GM18868 (cell line): ENCODE data around the gene VAV2.
"Not testable (repeated sequence)": the region's sequence is repeated elsewhere in the genome, so short reads cannot be mapped to it uniquely, and the experiment has no call there.

ENCODE experiments used
- ATAC-seq: cut with Tn5 transposase; IDR thresholded peaks from one replicate; pipeline ENCODE4 v1.9.1; 2021; ENCODE audit warnings: mild to moderate bottlenecking, moderate library complexity; ENCODE audit not compliant: unreplicated experiment

The VAV2 gene

DNA sequence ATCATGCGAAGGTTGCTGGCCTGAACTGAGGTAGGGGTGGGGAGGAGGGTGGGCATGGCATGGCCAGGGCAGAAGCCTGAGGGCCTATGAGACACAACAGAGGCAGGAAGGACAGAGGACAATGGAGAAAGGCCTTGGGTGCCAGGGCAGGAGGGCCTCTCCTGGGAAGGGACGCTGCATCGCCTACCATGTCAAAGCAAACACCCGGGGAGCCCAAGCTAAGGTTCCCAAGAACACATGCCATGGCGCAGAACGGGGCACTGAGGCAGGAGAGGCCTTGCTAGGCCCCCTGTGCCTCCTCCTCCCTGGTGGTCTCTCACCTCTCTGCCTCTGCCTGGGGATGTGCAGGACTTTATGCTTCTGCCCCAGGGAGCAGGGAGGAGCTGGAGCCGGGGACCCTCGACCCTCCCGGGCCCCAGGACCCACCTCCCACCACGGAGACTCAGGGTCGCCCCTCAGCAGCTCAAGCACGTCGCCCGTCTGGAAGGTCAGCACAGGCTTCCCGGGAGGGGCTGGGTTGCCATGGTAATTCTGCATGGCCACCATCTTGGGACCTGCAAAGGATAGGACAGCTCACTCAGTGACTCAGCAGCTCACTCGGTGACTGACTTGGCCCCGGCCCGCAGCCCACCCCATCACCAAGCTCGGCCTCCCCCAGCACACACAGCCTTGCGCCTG is 213.6 kb downstream of the VAV2 start:
- ATAC-seq, result no peak

DNA sequence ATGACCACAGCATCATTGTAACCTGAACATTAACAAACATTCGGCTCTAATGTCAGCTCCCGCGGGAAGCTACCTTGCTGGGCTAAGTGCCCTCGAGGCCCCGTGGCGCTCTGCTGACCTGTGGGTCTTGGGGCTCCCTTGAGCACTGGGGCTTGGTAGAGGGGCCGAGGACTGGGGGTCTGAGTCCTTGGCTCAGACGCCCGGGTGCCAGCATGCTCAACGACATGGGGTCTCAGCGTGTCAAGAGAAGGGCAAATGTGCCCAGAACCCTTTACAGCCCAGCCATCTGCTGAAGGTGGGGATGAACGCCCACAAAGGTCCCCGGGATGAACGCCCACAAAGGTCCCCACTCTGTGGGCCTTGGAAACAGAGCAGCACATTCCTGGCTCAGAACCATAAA is 214.3 kb downstream of the VAV2 start:
- no peak for ATAC-seq

DNA sequence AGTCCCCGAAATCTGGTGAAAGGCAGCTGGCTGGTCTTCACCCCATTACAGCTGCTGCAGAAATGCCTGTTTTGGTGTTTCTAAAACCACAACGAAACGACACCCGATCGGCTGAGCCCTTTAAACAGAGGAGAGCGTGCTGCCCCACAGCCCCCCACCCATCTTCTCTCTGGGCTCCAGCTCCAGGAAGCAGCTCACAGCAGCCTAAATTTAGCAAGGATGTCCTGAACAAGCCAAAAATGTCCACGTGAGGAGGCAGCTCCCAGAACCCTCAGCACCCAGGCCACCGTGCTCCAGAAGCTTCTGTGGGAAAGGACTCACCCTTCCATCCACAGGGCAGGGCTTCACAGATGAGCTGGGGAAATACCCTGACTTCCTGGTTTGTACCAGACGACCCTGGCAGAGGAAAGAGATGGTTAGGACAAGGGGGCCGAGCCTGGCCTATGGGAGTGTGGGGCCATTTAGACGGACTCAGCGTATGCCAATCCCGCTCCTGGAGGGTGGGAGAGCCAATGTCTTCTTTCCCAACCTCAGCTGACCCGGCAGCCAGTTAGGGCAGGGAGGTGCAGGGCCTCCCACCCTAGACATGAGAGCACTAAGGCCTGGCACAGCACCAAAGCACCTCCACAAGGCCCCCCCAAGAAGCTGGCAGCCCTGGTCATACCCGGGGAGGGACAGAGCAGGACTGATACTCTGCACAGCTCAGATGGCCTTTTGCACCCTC is 214.9 kb downstream of the VAV2 start:
- no peak for ATAC-seq

DNA sequence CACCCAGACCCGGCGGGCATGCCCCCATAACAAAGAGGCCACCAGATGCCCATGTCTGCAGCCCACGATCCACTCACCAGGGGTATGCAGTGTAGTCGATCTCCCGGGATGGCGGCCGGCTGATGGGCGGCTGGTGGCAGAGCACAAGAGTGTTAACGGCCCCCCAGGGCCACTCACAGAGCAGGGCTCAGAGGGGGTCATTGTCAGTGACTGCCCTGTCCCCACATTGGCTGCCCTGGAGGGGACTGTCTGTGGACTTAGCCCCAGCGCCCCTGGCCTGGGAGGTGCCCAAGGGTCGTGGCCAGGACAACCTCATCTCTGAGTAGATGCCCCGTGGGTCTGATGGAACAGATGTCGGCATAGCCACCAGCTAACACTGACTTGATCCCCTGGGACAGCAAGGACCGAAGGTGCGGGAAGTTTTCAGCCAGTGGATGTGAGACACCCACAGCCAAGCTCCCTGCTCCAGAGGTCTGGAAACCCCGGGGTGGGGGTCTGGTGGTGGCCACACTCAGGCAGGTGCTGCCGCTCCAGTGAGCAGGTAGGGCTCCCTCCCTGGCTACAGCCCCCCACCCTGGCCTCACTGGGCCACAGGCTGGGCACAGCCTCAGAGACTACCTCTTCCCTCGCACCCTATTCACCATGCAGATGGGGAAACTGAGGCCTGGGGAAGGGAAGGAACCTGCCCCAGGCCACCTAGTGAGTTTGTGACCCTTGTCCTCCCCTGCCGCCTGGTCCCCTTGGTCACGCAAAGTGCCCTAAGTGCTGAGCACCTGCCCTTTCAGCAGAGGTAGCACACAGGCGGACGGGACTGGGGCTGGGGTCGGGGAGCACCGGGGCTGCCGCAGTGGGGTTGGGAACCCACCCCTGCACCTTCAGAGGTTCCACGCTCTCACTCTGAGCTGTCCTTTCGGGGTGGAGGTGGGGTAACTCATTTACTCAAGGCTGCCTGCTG is 215.9 kb downstream of the VAV2 start:
- no peak for ATAC-seq

DNA sequence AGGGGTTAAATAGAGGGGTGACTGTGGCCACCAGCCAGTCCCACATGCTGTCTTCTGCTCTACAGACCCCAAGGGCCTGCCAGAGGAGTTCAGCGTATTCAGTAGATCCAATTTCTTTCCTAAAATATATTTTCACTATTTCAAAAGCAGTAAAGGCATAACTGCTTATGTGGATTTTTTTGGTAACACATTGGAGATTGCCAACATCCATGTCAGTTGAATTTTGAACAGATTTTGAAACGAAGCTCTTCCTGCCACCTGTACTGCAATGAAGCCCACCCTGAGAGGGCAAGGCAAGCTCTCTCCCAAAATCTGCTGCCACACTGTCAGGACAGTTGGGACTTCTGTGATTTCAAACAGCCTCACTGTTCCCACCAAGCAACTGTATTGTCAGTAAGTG is 216.8 kb downstream of the VAV2 start:
- no peak for ATAC-seq

DNA sequence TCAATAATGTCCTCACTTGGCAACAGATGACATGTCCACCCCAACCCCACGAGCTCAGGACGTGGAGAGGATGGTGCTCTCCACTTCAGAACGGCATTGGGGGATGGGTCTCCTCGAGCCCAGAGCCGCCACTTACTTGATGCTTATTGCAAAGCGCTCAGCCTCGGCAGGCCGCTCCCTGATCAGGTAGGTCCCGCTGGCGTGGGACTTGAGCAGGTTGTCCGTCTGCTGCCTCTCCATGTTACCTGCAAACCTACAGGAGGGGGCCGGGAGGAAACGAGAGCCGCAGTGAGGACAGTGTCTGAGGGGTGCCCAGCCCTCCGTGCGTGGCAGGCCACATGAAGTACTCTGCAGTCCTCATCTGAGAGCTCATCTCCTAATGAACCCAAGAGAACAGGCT is 217.3 kb downstream of the VAV2 start:
- no peak for ATAC-seq

DNA sequence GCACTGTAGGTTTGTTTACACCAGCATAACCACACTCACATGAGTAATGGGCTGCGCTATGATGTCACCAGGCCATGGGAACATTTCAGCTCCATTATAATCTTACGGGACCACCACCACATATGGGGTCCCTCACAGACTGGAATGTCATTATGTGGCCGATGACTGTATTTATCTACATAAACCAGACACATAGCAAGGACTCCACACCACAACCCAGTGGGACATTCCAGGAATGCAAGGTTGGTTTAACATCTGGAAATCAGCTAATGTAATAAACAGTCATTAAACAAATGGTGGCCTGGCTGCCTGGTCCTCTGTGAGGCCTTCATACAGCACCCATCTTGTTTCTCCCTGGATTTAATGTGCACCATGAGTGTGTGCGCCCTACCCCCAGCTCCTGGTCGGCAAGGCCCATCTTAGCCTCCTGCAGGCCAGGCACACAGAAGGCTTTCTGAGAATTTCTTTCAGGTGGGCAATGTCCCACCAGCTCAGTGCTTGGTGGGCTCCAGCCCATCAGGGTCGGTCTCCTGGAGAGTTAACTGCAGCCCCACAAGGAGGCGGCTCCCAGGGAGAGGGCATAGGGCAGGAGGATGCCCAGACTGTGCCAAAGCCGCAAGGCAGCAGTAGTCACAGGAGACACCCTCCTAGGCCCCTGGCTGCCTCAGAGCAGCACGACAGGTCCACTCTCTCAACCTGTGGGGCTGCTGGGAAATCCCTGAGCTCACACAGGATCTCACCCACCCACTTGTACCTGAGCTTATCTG is 218.1 kb downstream of the VAV2 start:
- ATAC-seq, result no peak

DNA sequence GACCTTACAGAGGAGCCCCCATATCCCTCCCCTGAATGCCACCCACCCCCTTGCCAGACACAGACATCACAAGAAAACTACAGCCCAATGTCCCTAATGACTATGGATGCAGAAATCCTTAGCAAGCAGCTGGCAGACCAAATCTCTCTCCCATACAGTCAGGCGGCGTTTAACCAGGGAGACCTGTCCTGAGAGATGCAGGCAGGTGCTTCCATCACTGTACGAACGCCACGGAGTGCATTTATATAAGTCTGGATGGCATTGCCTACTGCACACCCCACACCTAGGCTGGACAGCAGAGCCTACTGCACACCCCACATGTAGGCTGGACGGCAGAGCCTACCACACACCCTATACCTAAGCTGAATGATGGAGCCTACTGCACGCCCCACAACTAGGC is 219.5 kb downstream of the VAV2 start:
- ATAC-seq, result no peak

DNA sequence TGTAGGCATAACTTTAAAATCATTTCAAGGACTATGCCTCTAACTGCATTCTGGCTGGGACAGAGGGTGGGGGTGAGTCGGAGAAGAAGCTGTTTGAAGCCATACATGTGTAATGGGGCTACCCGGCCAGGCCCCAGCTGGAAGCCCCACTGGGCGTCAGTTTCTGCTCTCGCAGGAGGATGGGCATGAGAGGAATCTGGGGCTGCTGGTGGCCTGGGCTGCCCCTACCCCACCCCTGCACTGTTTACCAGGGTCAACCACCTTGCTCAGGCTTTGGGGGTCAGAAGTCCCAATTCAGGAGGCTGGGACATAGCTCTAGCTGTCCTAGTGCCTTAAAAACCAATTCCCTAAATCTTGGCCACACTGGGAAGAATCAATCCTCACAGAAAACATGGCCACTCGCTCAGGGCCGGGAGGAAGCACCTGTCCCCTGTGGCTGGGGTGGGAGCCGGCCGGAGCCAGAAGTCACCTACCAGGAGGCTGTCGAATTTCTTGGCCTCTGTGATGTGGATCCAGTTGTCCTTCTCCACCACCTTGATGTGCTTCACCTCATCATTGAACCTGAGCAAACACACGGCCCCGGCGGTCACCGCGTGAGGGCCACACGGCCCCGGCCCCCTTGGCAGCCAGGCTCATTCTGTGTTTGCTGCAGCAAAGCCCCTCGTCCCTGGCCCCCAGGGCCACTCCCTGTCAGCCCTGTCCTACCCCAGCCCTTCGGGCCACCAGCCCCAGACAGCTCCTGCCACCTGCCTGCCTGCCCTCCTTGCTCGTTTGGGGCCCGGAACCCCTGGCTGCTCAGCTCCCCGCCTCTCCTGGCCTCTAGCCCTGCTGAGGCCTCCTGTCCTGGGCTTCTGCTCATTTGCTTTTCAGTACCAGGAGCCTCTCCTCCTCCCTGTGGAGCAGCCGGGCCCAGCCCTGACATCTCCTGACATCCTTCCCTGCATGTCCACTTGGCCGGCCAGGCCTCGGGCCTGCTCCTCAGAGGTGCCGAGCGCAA is 220.3 kb downstream of the VAV2 start:
- no peak for ATAC-seq

DNA sequence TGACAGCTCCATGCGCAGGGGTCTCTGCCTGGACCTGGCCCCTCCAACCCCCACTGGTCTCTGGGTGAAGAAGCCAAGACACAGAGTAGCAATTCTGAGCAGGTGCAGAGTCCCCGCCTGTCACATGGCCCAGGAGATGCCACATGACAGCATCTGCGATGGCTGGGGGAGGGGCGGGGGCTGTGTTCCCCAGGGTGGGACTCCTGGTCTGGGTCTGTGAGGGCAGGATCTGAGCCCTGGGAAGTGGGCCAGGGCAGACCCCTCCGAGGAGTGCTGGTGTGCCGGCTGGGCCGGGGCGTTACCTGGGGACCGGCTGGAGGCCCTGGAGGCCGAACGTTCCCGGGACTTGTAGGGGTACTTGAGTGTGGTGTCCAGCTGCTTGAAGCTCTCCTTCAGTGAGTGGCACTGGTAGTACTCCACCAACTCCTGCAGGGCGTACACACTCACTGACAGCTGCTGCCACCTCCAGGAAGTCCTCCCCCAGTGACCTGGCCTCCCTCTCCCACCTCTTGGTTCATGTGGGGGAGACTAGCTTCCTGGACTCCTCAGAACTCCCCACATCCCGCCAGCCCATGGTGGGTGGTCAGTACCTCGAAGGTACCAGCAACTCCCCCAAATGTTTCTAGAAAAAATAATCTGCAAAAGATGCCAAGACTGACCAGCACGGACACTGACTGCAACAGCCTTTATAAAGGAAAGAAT is 221.9 kb downstream of the VAV2 start:
- ATAC-seq, result no peak

DNA sequence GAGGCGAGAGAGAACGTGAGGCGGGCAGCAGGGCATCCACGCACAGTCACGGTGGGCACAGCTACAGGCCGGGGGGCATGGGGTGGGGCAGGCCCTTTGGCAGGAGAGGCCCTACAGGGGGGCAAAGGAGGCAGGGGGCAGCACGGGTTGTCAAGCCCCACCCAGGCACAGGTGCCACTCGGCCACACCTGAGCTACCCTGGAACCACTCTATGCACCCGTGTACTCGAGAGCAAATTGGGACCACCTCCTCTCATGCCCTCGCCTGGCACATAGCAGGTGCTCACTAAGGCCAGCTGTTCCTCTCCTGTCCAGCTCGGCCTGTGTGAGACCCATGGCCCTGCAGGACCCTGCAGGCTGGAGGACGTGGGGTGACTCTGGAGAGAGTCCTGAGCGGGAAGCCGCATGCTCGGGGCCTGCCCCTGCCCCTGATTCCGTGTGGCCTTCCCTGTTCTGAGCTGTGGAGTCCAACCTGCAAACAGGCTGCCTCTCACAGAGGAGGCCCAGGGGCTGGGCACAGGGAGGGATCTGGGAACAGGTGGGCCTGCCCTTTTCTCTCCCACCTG is 222.5 kb downstream of the VAV2 start:
- ATAC-seq, result no peak

DNA sequence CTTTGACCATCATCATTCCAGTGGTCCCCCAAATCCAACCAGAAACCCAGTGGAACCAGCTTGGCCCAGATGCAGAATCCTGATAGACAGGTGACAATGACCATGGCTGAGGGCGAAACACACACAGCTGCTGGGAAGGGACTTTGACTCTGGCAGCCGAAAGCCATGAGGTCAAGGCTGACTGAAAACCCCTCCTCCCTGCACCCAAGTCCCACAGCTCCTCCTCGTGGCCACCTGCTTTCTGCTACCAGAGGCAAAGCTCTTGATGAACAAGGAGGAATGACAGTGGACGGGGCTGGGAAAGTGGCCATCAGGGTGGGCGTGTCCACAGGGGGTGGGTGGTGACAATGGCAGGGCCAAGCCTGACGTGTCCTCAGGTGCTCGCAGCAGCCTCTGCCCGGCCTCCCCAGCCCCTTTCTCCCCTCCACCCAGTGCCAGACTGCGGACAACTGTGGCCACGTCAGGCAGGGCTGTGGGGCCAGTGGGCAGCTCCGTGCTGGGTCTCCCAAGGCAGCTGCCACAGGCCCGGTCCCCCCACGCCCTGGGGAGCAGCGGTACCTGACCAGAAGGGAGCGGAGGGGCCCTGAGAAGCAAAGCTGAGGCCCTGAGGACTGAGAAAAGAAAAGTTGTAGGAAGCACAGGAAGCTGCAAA is 223.1 kb downstream of the VAV2 start:
- no peak for ATAC-seq

DNA sequence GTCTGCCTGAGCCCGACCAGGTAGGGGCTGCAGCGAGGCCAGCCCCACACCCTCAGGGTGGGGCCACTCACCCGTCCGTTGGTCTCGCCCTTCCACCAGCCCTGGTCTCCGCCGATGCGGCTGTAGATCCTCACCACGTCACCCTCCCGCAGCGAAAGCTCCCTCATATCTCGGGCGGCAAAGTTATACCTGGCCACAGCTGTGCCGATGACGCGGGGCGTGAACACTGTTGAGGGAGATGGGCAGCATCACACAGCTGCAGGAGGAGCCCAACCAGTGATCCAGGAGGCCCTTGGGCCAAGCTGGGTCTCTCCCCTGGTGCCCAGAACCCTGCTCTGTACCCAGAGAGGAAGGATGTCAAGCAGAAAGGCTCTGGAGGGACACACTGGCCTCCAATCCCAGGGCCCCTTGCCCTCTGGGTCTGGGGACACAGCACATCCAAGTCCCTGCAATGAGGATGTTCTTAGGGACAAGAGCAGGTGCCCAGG is 223.7 kb downstream of the VAV2 start:
- no peak for ATAC-seq

DNA sequence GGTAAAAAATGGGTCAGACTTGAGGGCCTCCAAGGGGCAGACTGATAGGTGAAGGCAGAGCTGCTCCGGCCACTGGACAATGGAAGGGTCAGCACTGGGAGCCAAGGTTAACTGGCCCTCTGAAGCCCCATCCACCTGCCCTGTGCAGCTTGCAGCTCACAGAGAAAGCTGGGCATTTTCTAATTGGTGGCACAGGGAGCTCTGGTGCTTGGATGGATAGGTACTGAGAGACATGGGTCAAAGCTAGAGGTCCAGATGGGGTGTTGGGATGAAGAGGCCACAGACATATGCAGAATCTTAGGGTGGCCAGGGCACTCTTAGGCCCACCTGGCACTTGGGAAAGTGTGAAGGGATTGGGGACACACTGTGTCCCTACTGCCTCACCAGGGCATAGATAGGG is 224.5 kb downstream of the VAV2 start:
- ATAC-seq, result no peak

DNA sequence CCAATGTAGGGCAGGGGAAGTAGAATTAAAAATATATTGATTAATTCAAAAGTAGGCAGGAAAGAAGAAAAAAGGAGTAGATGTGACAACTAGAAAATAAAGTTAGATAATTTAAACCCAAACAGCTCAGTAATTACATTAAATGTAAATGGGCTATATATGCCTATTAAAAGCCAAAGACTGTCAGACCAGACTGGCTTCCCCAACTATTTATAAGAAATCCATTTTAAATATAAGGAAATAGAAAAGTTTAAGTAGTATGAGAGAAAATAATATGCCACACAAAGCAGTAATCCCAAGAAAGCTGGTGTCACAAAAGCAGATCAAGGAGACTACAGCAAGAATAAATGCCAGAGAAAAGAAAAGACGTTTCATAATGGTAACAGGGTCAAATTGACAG is 225.1 kb downstream of the VAV2 start:
- ATAC-seq, result no peak

DNA sequence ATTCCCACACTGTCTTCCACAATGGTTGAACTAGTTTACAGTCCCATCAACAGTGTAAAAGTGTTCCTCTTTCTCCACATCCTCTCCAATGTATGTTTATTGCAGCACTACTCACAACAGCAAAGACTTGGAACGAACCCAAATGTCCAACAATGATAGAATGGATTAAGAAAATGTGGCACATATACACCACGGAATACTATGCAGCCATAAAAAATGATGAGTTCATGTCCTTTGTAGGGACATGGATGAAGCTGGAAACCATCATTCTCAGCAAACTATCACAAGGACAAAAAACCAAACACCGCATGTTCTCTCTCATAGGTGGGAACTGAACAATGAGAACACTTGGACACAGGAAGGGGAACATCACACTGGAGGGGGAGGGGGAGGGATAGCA is 225.9 kb downstream of the VAV2 start:
- not testable (repeated sequence) for ATAC-seq

DNA sequence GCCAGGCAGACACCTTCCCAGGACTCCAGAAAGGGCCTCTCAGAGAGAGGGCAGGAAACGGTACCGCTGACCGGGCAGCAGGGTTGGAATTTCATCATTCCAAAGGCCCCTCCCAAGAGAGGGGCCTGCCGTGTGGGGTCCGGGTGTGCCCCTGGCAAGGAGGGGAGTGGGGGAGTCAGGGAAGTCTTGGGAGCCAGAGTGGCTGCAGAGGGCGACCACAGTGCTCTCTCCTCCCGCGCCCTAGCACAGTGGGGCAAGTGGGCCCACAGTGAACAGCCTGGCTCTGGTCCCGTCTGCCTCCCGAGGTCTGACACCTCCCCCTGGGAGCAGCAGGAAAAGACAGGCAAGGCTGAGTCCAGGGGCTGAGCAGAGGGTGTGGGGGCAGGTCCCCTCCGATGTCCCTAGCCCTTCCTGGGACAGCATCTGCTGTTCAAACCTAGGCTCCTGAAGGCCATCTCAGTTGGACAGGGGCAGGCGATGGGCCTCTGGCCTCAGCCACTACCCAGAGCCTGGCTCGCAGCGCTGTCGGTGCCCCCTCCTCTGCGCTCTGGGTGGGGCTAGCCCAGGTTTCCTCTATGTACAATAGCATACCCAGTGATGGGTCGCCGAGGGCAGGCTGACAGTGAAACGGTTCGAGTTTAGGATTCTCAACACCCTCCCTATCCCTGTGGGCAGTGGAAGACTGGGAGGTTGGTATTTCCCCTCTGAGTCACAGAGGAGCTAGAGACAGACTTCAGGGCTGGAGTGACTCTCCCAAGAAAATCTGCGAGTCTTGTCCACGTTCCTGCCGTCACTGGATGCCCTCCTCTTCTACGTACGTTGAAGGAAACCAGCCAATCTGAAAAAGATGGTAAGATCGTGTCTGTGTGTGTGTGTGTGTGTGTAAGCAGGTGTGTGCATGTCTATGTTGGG is 228.6 kb downstream of the VAV2 start:
- no peak for ATAC-seq
